ENCODE measurements around the gene TEX44. TPM values are rescaled to one million over a fixed set of nuclear protein-coding genes. Genes with fewer than 3 reads are reported as not detected.

The TEX44 gene
- total RNA-seq, 1 experiment from 2014 or later: not detected

DNA sequence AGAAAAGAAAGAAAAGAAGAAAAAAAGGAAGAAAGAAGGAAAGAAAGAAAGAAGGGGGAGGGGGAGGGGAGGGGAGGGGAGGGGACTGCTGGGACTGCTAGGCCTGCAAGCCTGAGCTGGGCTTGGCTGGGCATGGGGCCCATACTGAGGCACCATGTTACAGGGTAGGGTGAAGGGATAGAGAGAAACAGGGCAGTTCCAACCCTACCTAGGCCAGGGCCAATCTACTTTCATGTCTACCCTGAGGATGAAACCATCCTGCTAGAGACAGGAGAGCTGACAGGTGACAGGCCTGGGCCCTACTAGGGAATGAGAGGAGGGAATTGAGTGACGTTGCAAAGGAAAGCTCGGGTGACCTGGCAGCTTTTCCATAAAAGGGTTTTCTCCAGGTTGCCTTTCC is 41.7 kb downstream of the TEX44 start:
- Histone ChIP-seq H3K4me3 (replicated peaks in 1 of 2; ENCODE audit: low read depth in 1 of 2, low read length in 2 of 2) (no peak overlapping the region), H3K27me3 (ENCODE audit: insufficient read depth, low read length) (no peaks in the 10 kb centered on the region), H4K20me1 (ENCODE audit: insufficient read depth) (no peaks in the 10 kb centered on the region), H3K79me2 (ENCODE audit: insufficient read depth, low read length) (no peaks in the 10 kb centered on the region), H3K4me1 (ENCODE audit: control insufficient read depth in 1 of 2, insufficient read depth in 2 of 2, low read length in 2 of 2) (peaks cover 15 to 37% of the 10 kb centered on the region in 2 experiments; a peak in 3 of 4 replicates), H3K9ac (ENCODE audit: low read length) (peak overlapping the region; percentile 15; the same call in 1 of the 2 replicates), H3K9me3 (ENCODE audit: control insufficient read depth in 1 of 2, insufficient read depth in 1 of 2, low read depth in 1 of 2, low read length in 2 of 2) (no peaks in the 10 kb centered on the region), H3K4me2 (ENCODE audit: low read length) (0 out of 2 replicates have a peak overlapping the region, but pooled peaks have one; percentile 5), H3K9me2 (ENCODE audit: insufficient read depth) (no peaks in the 10 kb centered on the region), H3K27ac (ENCODE audit: low read depth, low read length) (peak overlapping the region; percentile 37), H3K36me3 (ENCODE audit: control insufficient read depth in 1 of 2, insufficient read depth in 2 of 2, low read length in 2 of 2) (no peaks in the 10 kb centered on the region), H2AFZ (ENCODE audit: low read depth, low read length, poor library complexity, severe bottlenecking) (no peak overlapping the region)
- RAD21 ChIA-PET (ENCODE audit: low non-redundant PET in 1 of 2, low total read pairs in 2 of 2, uncharacterized antibody in 2 of 2, unreplicated experiment in 2 of 2): interaction anchor here in 1 of 2 experiments (0.7 kb wide), 1 partner anchor 24 kb away, joined by 4 read pairs; no protein-coding TSS in a partner anchor
- DNase-seq (ENCODE audit: low read depth, low spot score) (no peak), ATAC-seq (peak; percentile 67)
- intact Hi-C loops (cut with micrococcal nuclease): no loop called here
- POLR2A ChIA-PET: interaction anchor here (1.9 kb wide), 1 partner anchor 8 kb away, joined by 9 read pairs; no protein-coding TSS in a partner anchor
- no TSS peak for BruUV-seq (replicated peaks)
- CTCF ChIA-PET: no interaction called here
- TF ChIP-seq CBX3 (IDR thresholded peaks at IDR 0.05; ENCODE audit: low read depth): no peak
- no peak for TF ChIP-seq SRF (IDR thresholded peaks at IDR 0.05; ENCODE audit: low read depth)
- no peak for TF ChIP-seq POLR2A (IDR thresholded peaks at IDR 0.05; ENCODE audit: borderline replicate concordance, extremely low read depth, insufficient read depth, insufficient read length)
- TF ChIP-seq MAX (IDR thresholded peaks at IDR 0.05): no peak
- TF ChIP-seq, protein P1, sequence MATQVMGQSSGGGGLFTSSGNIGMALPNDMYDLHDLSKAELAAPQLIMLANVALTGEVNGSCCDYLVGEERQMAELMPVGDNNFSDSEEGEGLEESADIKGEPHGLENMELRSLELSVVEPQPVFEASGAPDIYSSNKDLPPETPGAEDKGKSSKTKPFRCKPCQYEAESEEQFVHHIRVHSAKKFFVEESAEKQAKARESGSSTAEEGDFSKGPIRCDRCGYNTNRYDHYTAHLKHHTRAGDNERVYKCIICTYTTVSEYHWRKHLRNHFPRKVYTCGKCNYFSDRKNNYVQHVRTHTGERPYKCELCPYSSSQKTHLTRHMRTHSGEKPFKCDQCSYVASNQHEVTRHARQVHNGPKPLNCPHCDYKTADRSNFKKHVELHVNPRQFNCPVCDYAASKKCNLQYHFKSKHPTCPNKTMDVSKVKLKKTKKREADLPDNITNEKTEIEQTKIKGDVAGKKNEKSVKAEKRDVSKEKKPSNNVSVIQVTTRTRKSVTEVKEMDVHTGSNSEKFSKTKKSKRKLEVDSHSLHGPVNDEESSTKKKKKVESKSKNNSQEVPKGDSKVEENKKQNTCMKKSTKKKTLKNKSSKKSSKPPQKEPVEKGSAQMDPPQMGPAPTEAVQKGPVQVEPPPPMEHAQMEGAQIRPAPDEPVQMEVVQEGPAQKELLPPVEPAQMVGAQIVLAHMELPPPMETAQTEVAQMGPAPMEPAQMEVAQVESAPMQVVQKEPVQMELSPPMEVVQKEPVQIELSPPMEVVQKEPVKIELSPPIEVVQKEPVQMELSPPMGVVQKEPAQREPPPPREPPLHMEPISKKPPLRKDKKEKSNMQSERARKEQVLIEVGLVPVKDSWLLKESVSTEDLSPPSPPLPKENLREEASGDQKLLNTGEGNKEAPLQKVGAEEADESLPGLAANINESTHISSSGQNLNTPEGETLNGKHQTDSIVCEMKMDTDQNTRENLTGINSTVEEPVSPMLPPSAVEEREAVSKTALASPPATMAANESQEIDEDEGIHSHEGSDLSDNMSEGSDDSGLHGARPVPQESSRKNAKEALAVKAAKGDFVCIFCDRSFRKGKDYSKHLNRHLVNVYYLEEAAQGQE (IDR thresholded peaks at IDR 0.05; ENCODE audit: low read depth): no peak
- no peak for TF ChIP-seq ZNF274 (IDR thresholded peaks at IDR 0.05; ENCODE audit: low read depth, low read length)
- TF ChIP-seq EGR1 (IDR thresholded peaks at IDR 0.05; ENCODE audit: low read depth): no peak
- no peak for TF ChIP-seq ZFX (IDR thresholded peaks at IDR 0.05)
- TF ChIP-seq POLR2AphosphoS5 (IDR thresholded peaks at IDR 0.05; ENCODE audit: low read depth, low read length): no peak
- TF ChIP-seq YY1 (IDR thresholded peaks at IDR 0.05; ENCODE audit: extremely low read depth, insufficient replicate concordance, low read depth, low read length): no peak
- TF ChIP-seq, protein P2, sequence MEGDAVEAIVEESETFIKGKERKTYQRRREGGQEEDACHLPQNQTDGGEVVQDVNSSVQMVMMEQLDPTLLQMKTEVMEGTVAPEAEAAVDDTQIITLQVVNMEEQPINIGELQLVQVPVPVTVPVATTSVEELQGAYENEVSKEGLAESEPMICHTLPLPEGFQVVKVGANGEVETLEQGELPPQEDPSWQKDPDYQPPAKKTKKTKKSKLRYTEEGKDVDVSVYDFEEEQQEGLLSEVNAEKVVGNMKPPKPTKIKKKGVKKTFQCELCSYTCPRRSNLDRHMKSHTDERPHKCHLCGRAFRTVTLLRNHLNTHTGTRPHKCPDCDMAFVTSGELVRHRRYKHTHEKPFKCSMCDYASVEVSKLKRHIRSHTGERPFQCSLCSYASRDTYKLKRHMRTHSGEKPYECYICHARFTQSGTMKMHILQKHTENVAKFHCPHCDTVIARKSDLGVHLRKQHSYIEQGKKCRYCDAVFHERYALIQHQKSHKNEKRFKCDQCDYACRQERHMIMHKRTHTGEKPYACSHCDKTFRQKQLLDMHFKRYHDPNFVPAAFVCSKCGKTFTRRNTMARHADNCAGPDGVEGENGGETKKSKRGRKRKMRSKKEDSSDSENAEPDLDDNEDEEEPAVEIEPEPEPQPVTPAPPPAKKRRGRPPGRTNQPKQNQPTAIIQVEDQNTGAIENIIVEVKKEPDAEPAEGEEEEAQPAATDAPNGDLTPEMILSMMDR (IDR thresholded peaks at IDR 0.05 in 2 of 3, conservative IDR thresholded peaks at IDR 0.05 in 1 of 3; ENCODE audit: borderline replicate concordance in 1 of 3, insufficient read depth in 1 of 3, low read depth in 2 of 3, low read length in 2 of 3): no peak
- no peak for TF ChIP-seq TCF7L2 (IDR thresholded peaks at IDR 0.05; ENCODE audit: borderline replicate concordance, extremely low read depth, insufficient read depth, insufficient read length)
